Measurements from ENCODE around the gene FUT6.

GRCh38 chr19:5787409-5788182 is 51.9 kb downstream of the FUT6 start:
- TF ChIP-seq CTCF (IDR thresholded peaks at IDR 0.05; ENCODE audit: low read length): no peak
- TF ChIP-seq EZH2phosphoT487 (IDR thresholded peaks at IDR 0.05; ENCODE audit: low read length): no peak

Data from MM.1S (cell line).